AG04449 (cell line): ENCODE data around the gene TSPAN1.

Source experiments
- CTCF ChIA-PET: fragments of 350-600 bp; formaldehyde crosslinking; extraction: SDS; loops from one replicate; lab custom pipeline; 2021; ENCODE audit warnings: antibody characterized with exemption; lab: Yijun Ruan, JAX
- POLR2A ChIA-PET: fragments of 400-600, 350-600 bp; formaldehyde crosslinking; extraction: SDS; loops from one replicate; lab custom pipeline; 2020; ENCODE audit warnings: antibody characterized with exemption, inconsistent platforms; lab: Yijun Ruan, JAX
- DNase-seq: peaks from one replicate; pipeline ENCODE4 v3.0.0-alpha.2; 2010; ENCODE audit warnings: low read depth, low spot score
- H3K4me3 ChIP-seq: 2 replicates; pipeline ENCODE4 v1.5.1; 2011; ENCODE audit warnings: low read depth, mild to moderate bottlenecking, control low read depth, low read length
- CTCF ChIP-seq: IDR thresholded peaks from one replicate; pipeline ENCODE4 v1.5.1; 2011; ENCODE audit warnings: mild to moderate bottlenecking, moderate library complexity, low read length, control low read depth, inconsistent platforms; ENCODE audit not compliant: insufficient read depth; ENCODE audit errors: missing control alignments

The TSPAN1 gene

GRCh38 chr1:46192171-46192570 is 17.3 kb downstream of the TSPAN1 start:
- no peak overlapping the region for H3K4me3 ChIP-seq
- ChIA-PET POLR2A (no interaction called here), CTCF (interaction anchor here (0.6 to 5.7 kb wide), 5 partner anchors 10 to 156 kb away, joined by 3 to 24 read pairs (median 4); no protein-coding TSS in a partner anchor)

GRCh38 chr1:46193285-46193684 is 18.4 kb downstream of the TSPAN1 start:
- no peak for DNase-seq
- CTCF ChIA-PET: interaction anchor here (1.5 to 5.7 kb wide), 3 partner anchors 12 to 156 kb away, joined by 4 to 24 read pairs (median 17); no protein-coding TSS in a partner anchor
- no peak for TF ChIP-seq CTCF
- POLR2A ChIA-PET: no interaction called here
- no peak overlapping the region for H3K4me3 ChIP-seq

More at GRCh38 chr1:46192171-46192570, 17.3 kb downstream of the TSPAN1 start:
- no peak for TF ChIP-seq CTCF
- DNase-seq: no peak

GRCh38 chr1:46193984-46194570 is 19.2 kb downstream of the TSPAN1 start:
- POLR2A ChIA-PET: no interaction called here
- no peak for DNase-seq
- CTCF ChIA-PET: interaction anchor here (2.8 to 5.7 kb wide), 3 partner anchors 13 to 157 kb away, joined by 14 to 24 read pairs (median 17); no protein-coding TSS in a partner anchor
- no peak for TF ChIP-seq CTCF
- H3K4me3 ChIP-seq: no peak overlapping the region

GRCh38 chr1:46194641-46195193 is 19.8 kb downstream of the TSPAN1 start:
- no peak for DNase-seq
- CTCF ChIA-PET: interaction anchor here (1.2 to 4.4 kb wide), 5 partner anchors 11 to 158 kb away, joined by 3 to 17 read pairs (median 5); no protein-coding TSS in a partner anchor
- H3K4me3 ChIP-seq: no peak overlapping the region
- no peak for TF ChIP-seq CTCF
- POLR2A ChIA-PET: no interaction called here

GRCh38 chr1:46196609-46197008 is 21.7 kb downstream of the TSPAN1 start:
- no peak overlapping the region for H3K4me3 ChIP-seq
- POLR2A ChIA-PET: interaction anchor here (0.9 kb wide), 1 partner anchor 9 kb away, joined by 3 read pairs; no protein-coding TSS in a partner anchor
- CTCF ChIA-PET: interaction anchor here (1.3 to 11.3 kb wide), 4 partner anchors 10 to 160 kb away, joined by 4 to 102 read pairs (median 16); no protein-coding TSS in a partner anchor
- DNase-seq: no peak
- TF ChIP-seq CTCF: no peak

GRCh38 chr1:46197560-46197963 is 22.7 kb downstream of the TSPAN1 start:
- ChIA-PET POLR2A (interaction anchor here (1.0 to 1.4 kb wide), 2 partner anchors 14 to 66 kb away, joined by 3 to 8 read pairs; partner anchors contain the start of gene PIK3R3), CTCF (interaction anchor here (0.7 to 11.3 kb wide), 5 partner anchors 15 to 160 kb away, joined by 3 to 102 read pairs (median 9); no protein-coding TSS in a partner anchor)
- H3K4me3 ChIP-seq: peak overlapping the region; percentile 86
- TF ChIP-seq CTCF: no peak
- DNase-seq: no peak
